Measurements from ENCODE around the gene C4BPB. TPM values are rescaled to one million over a fixed set of nuclear protein-coding genes. Genes with fewer than 3 reads are reported as not detected.
"Not testable (repeated sequence)": the region's sequence is repeated elsewhere in the genome, so short reads cannot be mapped to it uniquely, and the experiment has no call there.

Gene C4BPB
- total RNA-seq = 1 to 10 TPM; 1.3 to 1.4 TPM

- Mint-ChIP-seq H3K4me3 (peak within 1 kb of the TSS; percentile 54), H3K36me3 (ENCODE audit: low read depth) (no peaks in the 10 kb centered on the region), H3K27ac (peak within 1 kb of the TSS; percentile 48), H3K4me1 (peaks cover 23% of the 10 kb centered on the region), H3K27me3 (no peaks in the 10 kb centered on the region), H3K9me3 (ENCODE audit: low read depth) (no peaks in the 10 kb centered on the region)
- ChIA-PET POLR2A (interaction anchor here (0.7 kb wide), 1 partner anchor 360 kb away, joined by 3 read pairs; no protein-coding TSS in a partner anchor), CTCF (interaction anchor here (0.7 to 2.3 kb wide), 8 partner anchors 9 to 410 kb away, joined by 3 to 9 read pairs (median 4); partner anchors contain the start of gene PFKFB2)
- intact Hi-C loops (cut with DNase I, micrococcal nuclease) = no loop called here
- ATAC-seq = peak; percentile 53
- DNase-seq = peak; percentile 32
These were observed at the start of gene C4BPB for GRCh38 chr1:207088701-207089626. Gene C4BPB, plus strand, starts transcription at chr1:207088860. Its CDS starts 672 bp downstream, at chr1:207089532.

- DNase-seq (no peak), ATAC-seq (no peak)
- Mint-ChIP-seq H3K36me3 (ENCODE audit: low read depth) (peaks cover 3% of the 10 kb centered on the region), H3K4me1 (peaks cover 11% of the 10 kb centered on the region), H3K27ac (no peak overlapping the region), H3K27me3 (no peaks in the 10 kb centered on the region), H3K4me3 (no peak overlapping the region), H3K9me3 (ENCODE audit: low read depth) (no peaks in the 10 kb centered on the region)
- POLR2A ChIA-PET = no interaction called here
- CTCF ChIA-PET = interaction anchor here (1.5 kb wide), 1 partner anchor 10 kb away, joined by 5 read pairs; no protein-coding TSS in a partner anchor
- intact Hi-C loops (cut with DNase I, micrococcal nuclease) = no loop called here
These were observed 49.1 kb upstream of the C4BPB start for GRCh38 chr1:207039380-207040180.

DNA sequence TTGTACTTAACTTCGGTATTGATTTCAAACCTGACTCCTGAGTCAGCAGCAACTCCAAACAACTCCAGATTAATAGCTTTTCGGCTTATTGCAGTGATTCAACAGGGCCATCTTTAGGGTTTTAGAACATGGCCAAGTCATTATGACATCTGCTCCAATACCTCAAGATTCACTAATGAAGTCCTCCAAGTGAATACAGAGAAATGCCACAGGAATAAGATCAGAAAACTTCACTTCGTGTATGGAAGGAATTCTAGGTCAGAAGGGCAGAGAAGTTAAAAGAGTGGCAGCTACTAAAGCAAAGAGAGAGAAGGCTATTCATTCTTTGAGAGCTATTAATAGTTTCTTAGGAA is 48.5 kb upstream of the C4BPB start:
- ChIA-PET CTCF (interaction anchor here (1.5 kb wide), 1 partner anchor 10 kb away, joined by 5 read pairs; no protein-coding TSS in a partner anchor), POLR2A (no interaction called here)

DNA sequence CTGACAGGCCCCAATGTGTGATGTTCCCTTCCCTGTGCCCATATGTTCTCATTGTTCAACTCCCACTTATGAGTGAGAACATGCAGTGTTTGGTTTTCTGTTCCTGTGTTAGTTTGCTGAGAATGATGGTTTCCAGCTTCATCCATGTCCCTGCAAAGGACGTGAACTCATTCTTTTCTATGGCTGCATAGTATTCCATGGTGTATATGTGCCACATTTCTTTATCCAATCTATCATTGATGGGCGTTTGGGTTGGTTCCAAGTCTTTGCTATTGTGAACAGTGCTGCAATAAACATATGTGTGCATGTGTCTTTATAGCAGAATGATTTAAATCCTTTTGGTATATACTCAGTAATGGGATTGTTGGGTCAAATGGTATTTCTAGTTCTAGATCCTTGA is 47.3 kb upstream of the C4BPB start:
- H3K4me3 Mint-ChIP-seq; DNase-seq; ATAC-seq; H3K9me3 Mint-ChIP-seq (ENCODE audit: low read depth); H3K27ac Mint-ChIP-seq; POLR2A ChIA-PET; H3K27me3 Mint-ChIP-seq; intact Hi-C loops (cut with DNase I, micrococcal nuclease): not testable (repeated sequence)
- CTCF ChIA-PET = interaction anchor here (0.6 kb wide), 1 partner anchor 204 kb away, joined by 3 read pairs; no protein-coding TSS in a partner anchor
- peaks cover 25% of the 10 kb centered on the region for H3K4me1 Mint-ChIP-seq
- H3K36me3 Mint-ChIP-seq (ENCODE audit: low read depth) = peaks cover 11% of the 10 kb centered on the region

More for the DNA sequence above, 48.5 kb upstream of the C4BPB start:
- no peak for DNase-seq
- ATAC-seq = no peak
- peaks cover 5% of the 10 kb centered on the region for H3K36me3 Mint-ChIP-seq (ENCODE audit: low read depth)
- intact Hi-C loops (cut with DNase I, micrococcal nuclease) = no loop called here
- H3K27me3 Mint-ChIP-seq = no peaks in the 10 kb centered on the region
- no peak overlapping the region for H3K27ac Mint-ChIP-seq
- H3K4me1 Mint-ChIP-seq = peaks cover 16% of the 10 kb centered on the region
- no peak overlapping the region for H3K4me3 Mint-ChIP-seq
- H3K9me3 Mint-ChIP-seq (ENCODE audit: low read depth) = no peaks in the 10 kb centered on the region

GRCh38 chr1:207045453-207045852 is 43.2 kb upstream of the C4BPB start:
- DNase-seq = no peak
- no peaks in the 10 kb centered on the region for H3K9me3 Mint-ChIP-seq (ENCODE audit: low read depth)
- ChIA-PET CTCF (interaction anchor here (0.6 to 1.8 kb wide), 4 partner anchors 29 to 277 kb away, joined by 3 to 8 read pairs (median 4); no protein-coding TSS in a partner anchor), POLR2A (no interaction called here)
- ATAC-seq = no peak
- peaks cover 31% of the 10 kb centered on the region for H3K36me3 Mint-ChIP-seq (ENCODE audit: low read depth)
- H3K27ac Mint-ChIP-seq = no peak overlapping the region
- intact Hi-C loops (cut with DNase I, micrococcal nuclease) = no loop called here
- H3K27me3 Mint-ChIP-seq = no peaks in the 10 kb centered on the region
- no peak overlapping the region for H3K4me3 Mint-ChIP-seq
- H3K4me1 Mint-ChIP-seq = peaks cover 50% of the 10 kb centered on the region

DNA sequence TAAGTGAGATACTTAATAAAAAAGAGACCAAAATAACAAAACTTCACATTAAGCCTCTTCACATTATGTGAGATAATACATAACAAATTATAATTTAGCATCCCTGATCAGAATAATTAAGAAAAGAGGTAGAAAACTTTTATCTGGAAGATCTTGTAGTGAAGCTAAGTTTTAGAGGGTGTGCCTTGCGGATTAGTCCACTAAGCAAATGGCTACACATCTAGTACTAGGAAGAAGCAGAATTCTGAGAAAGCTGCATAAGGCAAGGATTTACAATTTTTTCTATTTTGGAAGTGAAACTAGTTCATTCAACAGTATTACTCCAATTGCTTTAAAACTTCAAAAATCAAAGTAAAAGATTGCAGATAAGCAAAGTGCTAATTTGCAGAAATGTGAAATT is 41.2 kb upstream of the C4BPB start:
- H3K4me1 Mint-ChIP-seq = peaks cover 63% of the 10 kb centered on the region

DNA sequence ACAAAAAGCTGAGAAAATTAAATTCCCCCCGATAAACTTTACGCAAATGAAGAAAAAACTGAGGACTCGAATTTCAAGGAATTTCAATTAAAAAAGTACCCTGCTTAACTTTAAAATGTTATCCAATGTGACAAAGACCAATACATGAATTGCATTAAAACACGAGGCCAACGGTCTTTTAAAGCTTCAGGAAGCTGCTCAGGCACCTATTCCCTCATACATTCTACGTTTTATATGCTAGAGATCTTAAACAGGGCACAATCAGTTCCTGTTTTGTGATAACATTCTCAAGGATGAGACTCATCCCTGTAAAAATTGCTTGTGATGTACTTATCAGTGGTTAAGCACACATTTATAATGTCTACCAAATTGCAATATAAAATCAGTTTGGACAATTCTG is 40.6 kb upstream of the C4BPB start:
- intact Hi-C loops (cut with DNase I, micrococcal nuclease) = no loop called here
- H3K36me3 Mint-ChIP-seq (ENCODE audit: low read depth) = peaks cover 28% of the 10 kb centered on the region
- ChIA-PET CTCF (interaction anchor here (0.6 to 2.6 kb wide), 9 partner anchors 10 to 452 kb away, joined by 3 to 11 read pairs (median 6); no protein-coding TSS in a partner anchor), POLR2A (no interaction called here)
- ATAC-seq = no peak
- peaks cover 64% of the 10 kb centered on the region for H3K4me1 Mint-ChIP-seq
- no peak overlapping the region for H3K4me3 Mint-ChIP-seq
- H3K27me3 Mint-ChIP-seq = no peaks in the 10 kb centered on the region
- no peak overlapping the region for H3K27ac Mint-ChIP-seq
- no peak for DNase-seq
- no peaks in the 10 kb centered on the region for H3K9me3 Mint-ChIP-seq (ENCODE audit: low read depth)

More for the DNA sequence above, 41.2 kb upstream of the C4BPB start:
- ATAC-seq (no peak), DNase-seq (no peak)
- no peak overlapping the region for H3K27ac Mint-ChIP-seq
- ChIA-PET POLR2A (no interaction called here), CTCF (interaction anchor here (0.6 to 2.6 kb wide), 8 partner anchors 8 to 452 kb away, joined by 3 to 11 read pairs (median 6); no protein-coding TSS in a partner anchor)
- peaks cover 28% of the 10 kb centered on the region for H3K36me3 Mint-ChIP-seq (ENCODE audit: low read depth)
- intact Hi-C loops (cut with DNase I, micrococcal nuclease) = no loop called here
- H3K27me3 Mint-ChIP-seq = no peaks in the 10 kb centered on the region
- no peak overlapping the region for H3K4me3 Mint-ChIP-seq
- no peaks in the 10 kb centered on the region for H3K9me3 Mint-ChIP-seq (ENCODE audit: low read depth)

DNA sequence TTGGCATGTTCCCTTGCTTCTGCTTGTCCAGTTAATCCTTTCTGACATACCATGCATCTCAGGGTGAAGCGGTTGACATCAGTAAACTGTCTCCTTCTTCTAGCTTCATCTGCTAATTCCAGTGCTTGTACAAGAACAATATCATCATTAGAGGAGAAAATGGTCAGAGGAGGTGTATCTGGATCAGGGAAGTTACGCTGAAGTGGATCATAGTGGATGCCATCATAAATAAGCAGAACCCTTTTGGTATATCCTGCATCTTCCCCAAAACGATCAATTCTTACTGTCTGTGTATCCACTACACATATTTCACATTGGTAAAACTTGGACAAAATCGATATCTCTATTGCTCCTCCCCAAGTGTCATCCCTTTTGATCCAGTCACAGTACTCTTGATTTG is 39.6 kb upstream of the C4BPB start:
- Mint-ChIP-seq H3K9me3 (ENCODE audit: low read depth) (no peaks in the 10 kb centered on the region), H3K36me3 (ENCODE audit: low read depth) (peaks cover 28% of the 10 kb centered on the region), H3K4me3 (peak overlapping the region; percentile 99), H3K27me3 (no peaks in the 10 kb centered on the region), H3K27ac (peak overlapping the region; percentile 98), H3K4me1 (peaks cover 65% of the 10 kb centered on the region)
- ChIA-PET POLR2A (no interaction called here), CTCF (interaction anchor here (0.9 to 2.6 kb wide), 4 partner anchors 11 to 451 kb away, joined by 3 to 10 read pairs (median 4); no protein-coding TSS in a partner anchor)
- intact Hi-C loops (cut with DNase I, micrococcal nuclease) = no loop called here
- no peak for ATAC-seq
- no peak for DNase-seq

DNA sequence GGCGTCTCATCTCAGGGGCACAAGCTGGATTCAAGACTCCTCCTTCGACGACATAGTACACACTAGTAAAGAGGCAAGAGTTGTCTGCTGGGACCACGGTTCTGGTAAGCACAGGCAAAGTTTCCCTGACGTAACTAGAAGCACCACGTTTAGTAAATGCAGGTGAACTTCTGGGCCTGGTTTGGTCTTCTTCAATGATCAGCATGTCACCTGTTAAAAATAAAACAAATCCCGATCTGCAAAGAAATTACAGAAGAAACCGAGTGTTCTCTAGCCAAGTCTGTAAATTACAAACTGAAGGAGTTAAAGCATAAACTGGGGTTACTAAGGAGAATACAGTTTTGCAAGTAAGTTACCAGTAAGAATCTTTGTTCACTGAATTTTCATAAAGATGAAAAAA is 39.1 kb upstream of the C4BPB start:
- Mint-ChIP-seq H3K36me3 (ENCODE audit: low read depth) (peaks cover 28% of the 10 kb centered on the region), H3K27me3 (no peaks in the 10 kb centered on the region), H3K27ac (peak overlapping the region; percentile 98), H3K4me3 (peak overlapping the region; percentile 99), H3K9me3 (ENCODE audit: low read depth) (no peaks in the 10 kb centered on the region), H3K4me1 (peaks cover 68% of the 10 kb centered on the region)
- ChIA-PET POLR2A (interaction anchor here (0.7 kb wide), 1 partner anchor 546 kb away, joined by 7 read pairs; no protein-coding TSS in a partner anchor), CTCF (interaction anchor here (0.9 to 1.8 kb wide), 12 partner anchors 9 to 451 kb away, joined by 3 to 8 read pairs (median 4); no protein-coding TSS in a partner anchor)
- intact Hi-C loops (cut with DNase I, micrococcal nuclease) = no loop called here
- ATAC-seq (no peak), DNase-seq (no peak)

DNA sequence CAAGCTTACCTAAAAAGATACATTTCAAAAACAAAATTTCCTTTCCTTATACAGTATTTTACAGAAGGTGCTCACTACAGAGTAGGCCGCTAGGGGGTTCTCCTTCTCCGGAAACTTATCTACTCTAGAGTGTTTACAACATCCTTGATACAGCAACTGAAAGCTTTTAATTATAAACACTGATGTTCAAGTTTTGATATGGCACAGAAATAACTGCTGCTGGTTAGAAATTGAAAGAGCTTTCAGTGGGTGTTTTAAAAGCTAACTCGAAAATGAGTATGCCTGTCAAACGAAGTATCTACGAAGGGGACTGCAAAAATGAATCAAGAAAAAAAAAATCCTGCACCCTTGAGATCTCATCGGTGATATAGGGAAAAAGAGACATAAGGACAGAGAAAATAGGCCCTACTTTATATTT is 38.7 kb upstream of the C4BPB start:
- Mint-ChIP-seq H3K4me3 (peak overlapping the region; percentile 99), H3K27ac (peak overlapping the region; percentile 98), H3K27me3 (no peaks in the 10 kb centered on the region), H3K36me3 (ENCODE audit: low read depth) (peaks cover 26% of the 10 kb centered on the region), H3K9me3 (ENCODE audit: low read depth) (no peaks in the 10 kb centered on the region), H3K4me1 (peaks cover 65% of the 10 kb centered on the region)
- intact Hi-C loops (cut with DNase I, micrococcal nuclease) = loop anchor here (1.0 to 10.0 kb wide), 9 partner anchors 27 to 815 kb away; partner anchors contain the start of gene CD55 (in 2 of the 2)
- CTCF ChIA-PET = interaction anchor here (1.0 to 1.8 kb wide), 14 partner anchors 8 to 450 kb away, joined by 3 to 8 read pairs (median 4); no protein-coding TSS in a partner anchor
- POLR2A ChIA-PET = interaction anchor here (0.7 to 1.0 kb wide), 2 partner anchors 271 to 547 kb away, joined by 3 to 7 read pairs; no protein-coding TSS in a partner anchor
- ATAC-seq (peak; percentile 54), DNase-seq (peak; percentile 72)

Data from activated CD4-positive, alpha-beta T cell treated with anti-CD3 and anti-CD28 coated beads for 36 hours (primary cell).